ENCODE measurements around the gene ANXA11. TPM values are rescaled to one million over a fixed set of nuclear protein-coding genes. Genes with fewer than 3 reads are reported as not detected.

Gene ANXA11
- total and polyA plus RNA-seq, 9 of the 15 experiments (the other 6 are each of a cell fraction or from before 2014, with no cell fraction given): 43.6 to 212 (median 109) TPM

DNA sequence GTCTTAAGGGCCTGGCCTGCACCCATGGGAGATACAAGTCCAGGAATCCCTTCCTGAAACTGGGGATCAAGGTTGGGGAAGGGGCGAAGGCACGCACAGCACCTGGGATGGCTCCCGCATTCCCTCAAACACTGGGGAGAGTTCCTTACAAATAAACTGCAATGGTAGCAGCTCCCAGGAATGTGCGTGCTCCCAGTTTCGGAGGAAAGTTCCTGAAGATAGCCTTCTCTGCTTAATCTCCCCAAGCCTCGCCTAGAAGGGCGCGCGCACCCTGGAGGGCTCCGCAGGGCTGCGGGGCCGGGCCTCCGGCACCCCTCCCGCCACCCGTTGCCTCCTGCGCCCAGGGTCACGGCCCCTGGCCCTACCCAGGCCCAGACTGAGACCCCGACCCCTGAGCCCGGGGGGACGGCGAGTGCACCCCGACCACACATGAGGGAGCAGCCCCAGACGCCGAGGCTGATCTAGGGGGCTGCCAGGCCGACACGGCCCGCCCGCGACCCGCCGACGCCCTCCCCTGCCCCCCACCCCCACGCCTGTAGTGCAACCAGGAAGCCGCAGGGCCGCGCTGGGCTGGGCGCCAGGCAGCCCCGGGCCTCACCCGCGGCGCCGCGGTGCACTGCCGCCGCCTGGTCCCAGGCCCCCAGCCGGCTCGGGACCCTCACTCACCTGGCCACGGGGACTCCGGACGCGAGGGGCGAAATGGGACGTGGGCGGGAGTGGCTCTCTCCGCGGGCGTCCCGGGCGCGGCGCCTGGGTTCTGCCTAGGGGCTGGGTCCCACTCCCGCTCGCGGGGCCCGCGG, 460 bp downstream of the ANXA11 start (continued):
- TF ChIP-seq, protein P1, sequence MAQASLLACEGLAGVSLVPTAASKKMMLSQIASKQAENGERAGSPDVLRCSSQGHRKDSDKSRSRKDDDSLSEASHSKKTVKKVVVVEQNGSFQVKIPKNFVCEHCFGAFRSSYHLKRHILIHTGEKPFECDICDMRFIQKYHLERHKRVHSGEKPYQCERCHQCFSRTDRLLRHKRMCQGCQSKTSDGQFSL (CRISPR knock-in tag; IDR thresholded peaks at IDR 0.05): no peak
- TF ChIP-seq, protein P1 (tag; IDR thresholded peaks at IDR 0.05): peak in 1 of 2 experiments; percentile 52; a peak in 1 of 4 replicates
- TF ChIP-seq, protein P2, sequence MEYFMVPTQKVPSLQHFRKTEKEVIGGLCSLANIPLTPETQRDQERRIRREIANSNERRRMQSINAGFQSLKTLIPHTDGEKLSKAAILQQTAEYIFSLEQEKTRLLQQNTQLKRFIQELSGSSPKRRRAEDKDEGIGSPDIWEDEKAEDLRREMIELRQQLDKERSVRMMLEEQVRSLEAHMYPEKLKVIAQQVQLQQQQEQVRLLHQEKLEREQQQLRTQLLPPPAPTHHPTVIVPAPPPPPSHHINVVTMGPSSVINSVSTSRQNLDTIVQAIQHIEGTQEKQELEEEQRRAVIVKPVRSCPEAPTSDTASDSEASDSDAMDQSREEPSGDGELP (CRISPR knock-in tag; IDR thresholded peaks at IDR 0.05; ENCODE audit: borderline replicate concordance): peak; percentile 13; the same call in 1 of the 2 replicates
- peak; percentile 68 for TF ChIP-seq EGR1 (conservative IDR thresholded peaks at IDR 0.05)
- TF ChIP-seq CREB1 (IDR thresholded peaks at IDR 0.05): no peak
- 0 out of 2 replicates have a peak, but pooled peaks have one; percentile 12 for TF ChIP-seq CREB1 (CRISPR knock-in tag; IDR thresholded peaks at IDR 0.05)
- TF ChIP-seq, protein P3, sequence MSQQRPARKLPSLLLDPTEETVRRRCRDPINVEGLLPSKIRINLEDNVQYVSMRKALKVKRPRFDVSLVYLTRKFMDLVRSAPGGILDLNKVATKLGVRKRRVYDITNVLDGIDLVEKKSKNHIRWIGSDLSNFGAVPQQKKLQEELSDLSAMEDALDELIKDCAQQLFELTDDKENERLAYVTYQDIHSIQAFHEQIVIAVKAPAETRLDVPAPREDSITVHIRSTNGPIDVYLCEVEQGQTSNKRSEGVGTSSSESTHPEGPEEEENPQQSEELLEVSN (IDR thresholded peaks at IDR 0.05; ENCODE audit: borderline replicate concordance in 1 of 2, extremely low read depth in 1 of 2, insufficient read depth in 1 of 2, insufficient read length in 1 of 2, low read depth in 1 of 2, low read length in 1 of 2, poor library complexity in 1 of 2, severe bottlenecking in 1 of 2): peak; percentile 17 to 24
- TF ChIP-seq DACH1 (IDR thresholded peaks at IDR 0.05; ENCODE audit: partially characterized antibody): no peak
- TF ChIP-seq SUPT5H (IDR thresholded peaks at IDR 0.05): no peak
- TF ChIP-seq ZNF41 (CRISPR knock-in tag; conservative IDR thresholded peaks at IDR 0.05): no peak
- TF ChIP-seq, protein P4, sequence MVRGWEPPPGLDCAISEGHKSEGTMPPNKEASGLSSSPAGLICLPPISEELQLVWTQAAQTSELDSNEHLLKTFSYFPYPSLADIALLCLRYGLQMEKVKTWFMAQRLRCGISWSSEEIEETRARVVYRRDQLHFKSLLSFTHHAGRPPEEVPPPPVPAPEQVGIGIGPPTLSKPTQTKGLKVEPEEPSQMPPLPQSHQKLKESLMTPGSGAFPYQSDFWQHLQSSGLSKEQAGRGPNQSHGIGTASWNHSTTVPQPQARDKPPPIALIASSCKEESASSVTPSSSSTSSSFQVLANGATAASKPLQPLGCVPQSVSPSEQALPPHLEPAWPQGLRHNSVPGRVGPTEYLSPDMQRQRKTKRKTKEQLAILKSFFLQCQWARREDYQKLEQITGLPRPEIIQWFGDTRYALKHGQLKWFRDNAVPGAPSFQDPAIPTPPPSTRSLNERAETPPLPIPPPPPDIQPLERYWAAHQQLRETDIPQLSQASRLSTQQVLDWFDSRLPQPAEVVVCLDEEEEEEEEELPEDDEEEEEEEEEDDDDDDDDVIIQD (CRISPR knock-in tag; IDR thresholded peaks at IDR 0.05): 0 out of 2 replicates have a peak, but pooled peaks have one; percentile 17
- TF ChIP-seq NRF1 (conservative IDR thresholded peaks at IDR 0.05 in 1 of 2, IDR thresholded peaks at IDR 0.05 in 1 of 2): peak; percentile 42 to 57
- TF ChIP-seq MCM2 (IDR thresholded peaks at IDR 0.05; ENCODE audit: low read depth): no peak
- TF ChIP-seq, protein P5, sequence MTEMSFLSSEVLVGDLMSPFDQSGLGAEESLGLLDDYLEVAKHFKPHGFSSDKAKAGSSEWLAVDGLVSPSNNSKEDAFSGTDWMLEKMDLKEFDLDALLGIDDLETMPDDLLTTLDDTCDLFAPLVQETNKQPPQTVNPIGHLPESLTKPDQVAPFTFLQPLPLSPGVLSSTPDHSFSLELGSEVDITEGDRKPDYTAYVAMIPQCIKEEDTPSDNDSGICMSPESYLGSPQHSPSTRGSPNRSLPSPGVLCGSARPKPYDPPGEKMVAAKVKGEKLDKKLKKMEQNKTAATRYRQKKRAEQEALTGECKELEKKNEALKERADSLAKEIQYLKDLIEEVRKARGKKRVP (CRISPR knock-in tag; IDR thresholded peaks at IDR 0.05): 0 out of 2 replicates have a peak, but pooled peaks have one; percentile 4
- no peak for TF ChIP-seq BHLHE40 (IDR thresholded peaks at IDR 0.05; ENCODE audit: low read length)
- TF ChIP-seq IFI16 (CRISPR knock-in tag; IDR thresholded peaks at IDR 0.05): no peak
- TF ChIP-seq, protein P6, sequence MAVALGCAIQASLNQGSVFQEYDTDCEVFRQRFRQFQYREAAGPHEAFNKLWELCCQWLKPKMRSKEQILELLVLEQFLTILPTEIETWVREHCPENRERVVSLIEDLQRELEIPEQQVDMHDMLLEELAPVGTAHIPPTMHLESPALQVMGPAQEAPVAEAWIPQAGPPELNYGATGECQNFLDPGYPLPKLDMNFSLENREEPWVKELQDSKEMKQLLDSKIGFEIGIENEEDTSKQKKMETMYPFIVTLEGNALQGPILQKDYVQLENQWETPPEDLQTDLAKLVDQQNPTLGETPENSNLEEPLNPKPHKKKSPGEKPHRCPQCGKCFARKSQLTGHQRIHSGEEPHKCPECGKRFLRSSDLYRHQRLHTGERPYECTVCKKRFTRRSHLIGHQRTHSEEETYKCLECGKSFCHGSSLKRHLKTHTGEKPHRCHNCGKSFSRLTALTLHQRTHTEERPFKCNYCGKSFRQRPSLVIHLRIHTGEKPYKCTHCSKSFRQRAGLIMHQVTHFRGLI (CRISPR knock-in tag; IDR thresholded peaks at IDR 0.05): no peak
- no peak for TF ChIP-seq ZNF121 (CRISPR knock-in tag; conservative IDR thresholded peaks at IDR 0.05)
- no peak for TF ChIP-seq ZNF778 (CRISPR knock-in tag; IDR thresholded peaks at IDR 0.05)
- TF ChIP-seq CBX3 (IDR thresholded peaks at IDR 0.05; ENCODE audit: borderline replicate concordance in 1 of 2, low read length in 2 of 2): 0 out of 3 replicates have a peak, but pooled peaks of 1 of the 2 experiments have one; percentile 15

Data from K562 (cell line).